ENCODE results near the gene HTD2. TPM values are rescaled to one million over a fixed set of nuclear protein-coding genes. Genes with fewer than 3 reads are reported as not detected.

The HTD2 gene
- total and polyA plus RNA-seq, 2 of the 4 experiments (the other 2 are of a cell fraction) = 6.4 to 13.3 TPM

GRCh38 chr3:58342676-58343075 lies 36.4 kb downstream of the HTD2 start:
- no TSS peak for BruUV-seq (replicated peaks)
- ChIA-PET CTCF (no interaction called here), POLR2A (ENCODE audit: unreplicated experiment) (no interaction called here)
- Histone ChIP-seq H3K4ac (ENCODE audit: low read depth, low read length) (no peak overlapping the region), H4K91ac (ENCODE audit: insufficient read depth, low read depth, low read length) (no peak overlapping the region), H2BK5ac (ENCODE audit: low read depth, low read length, poor library complexity, severe bottlenecking) (no peak overlapping the region), H3K4me3 (ENCODE audit: insufficient read depth, low read depth, low read length) (no peak overlapping the region), H2AFZ (replicated peaks; ENCODE audit: low read length, poor library complexity) (no peak overlapping the region), H3K27me3 (ENCODE audit: control insufficient read depth, insufficient read depth, low read length) (no peaks in the 10 kb centered on the region), H3K56ac (ENCODE audit: extremely low read depth, insufficient read depth, low read length) (no peak overlapping the region), H4K20me1 (ENCODE audit: insufficient read depth, low read length) (peaks cover 15% of the 10 kb centered on the region; the same call in 1 of the 2 replicates), H2AK9ac (replicated peaks; ENCODE audit: low read depth, low read length, poor library complexity) (no peak overlapping the region), H4K5ac (ENCODE audit: low read depth, low read length) (no peak overlapping the region), H2BK120ac (ENCODE audit: low read depth, low read length) (no peak overlapping the region), H3K23ac (ENCODE audit: low read depth, low read length) (0 out of 2 replicates have a peak overlapping the region, but pooled peaks have one; percentile 12), H3K4me1 (ENCODE audit: control insufficient read depth, insufficient read depth, low read length) (peaks cover 10% of the 10 kb centered on the region), H3K9me1 (ENCODE audit: insufficient read depth, low read length) (peaks cover 12% of the 10 kb centered on the region), H4K8ac (ENCODE audit: low read depth in 2 of 2, low read length in 2 of 2) (no peak overlapping the region), H3K36me3 (ENCODE audit: control insufficient read depth, insufficient read depth, low read length) (peaks cover 5% of the 10 kb centered on the region; the same call in 1 of the 2 replicates), H3K9ac (ENCODE audit: low read depth, low read length) (no peak overlapping the region), H2BK15ac (ENCODE audit: low read depth, low read length) (no peak overlapping the region), H3K14ac (replicated peaks; ENCODE audit: low read depth, low read length) (no peak overlapping the region), H2AK5ac (ENCODE audit: low read depth, low read length) (no peak overlapping the region), H3K4me2 (ENCODE audit: low read depth, low read length) (no peak overlapping the region), H3K9me3 (ENCODE audit: control insufficient read depth, insufficient read depth, low read length) (no peaks in the 10 kb centered on the region), H2BK20ac (ENCODE audit: low read depth, low read length) (no peak overlapping the region), H3K27ac (ENCODE audit: insufficient read depth, low read length) (no peak overlapping the region), H3K18ac (ENCODE audit: low read depth, low read length) (no peak overlapping the region), H3K79me1 (ENCODE audit: low read depth in 1 of 2, low read length in 2 of 2) (peaks cover 30 to 58% of the 10 kb centered on the region in 2 experiments)
- no peak for TF ChIP-seq MAZ (IDR thresholded peaks at IDR 0.05; ENCODE audit: borderline replicate concordance, low read depth, low read length)
- no peak for TF ChIP-seq CHD1 (IDR thresholded peaks at IDR 0.05; ENCODE audit: low read depth, low read length)
- TF ChIP-seq SMC3 (IDR thresholded peaks at IDR 0.05; ENCODE audit: low read depth, low read length) = no peak
- no peak for TF ChIP-seq CEBPB (IDR thresholded peaks at IDR 0.05; ENCODE audit: low read depth, low read length)
- no peak for TF ChIP-seq RCOR1 (IDR thresholded peaks at IDR 0.05; ENCODE audit: insufficient replicate concordance, low read length)
- TF ChIP-seq CTCF (conservative IDR thresholded peaks at IDR 0.05; ENCODE audit: low read depth, low read length) = no peak
- TF ChIP-seq ELK1 (IDR thresholded peaks at IDR 0.05; ENCODE audit: borderline replicate concordance, low read depth, low read length) = no peak
- TF ChIP-seq FOS (IDR thresholded peaks at IDR 0.05; ENCODE audit: low read depth, low read length) = no peak
- TF ChIP-seq USF2 (IDR thresholded peaks at IDR 0.05; ENCODE audit: low read depth, low read length) = no peak
- no peak for TF ChIP-seq POLR2A (IDR thresholded peaks at IDR 0.05; ENCODE audit: low read depth, low read length)
- TF ChIP-seq BHLHE40 (IDR thresholded peaks at IDR 0.05; ENCODE audit: low read depth, low read length) = no peak
- no peak for TF ChIP-seq RAD21 (IDR thresholded peaks at IDR 0.05; ENCODE audit: low read length)
- TF ChIP-seq NFE2L2 (IDR thresholded peaks at IDR 0.05; ENCODE audit: low read depth, low read length) = no peak
- in situ Hi-C loops (cut with MboI; ENCODE audit: low sequenced_read_pairs) (no loop called here), dilution Hi-C loops (cut with HindIII; ENCODE audit: low sequenced_read_pairs, unreplicated experiment) (no loop called here), intact Hi-C loops (cut with micrococcal nuclease) (no loop called here)
- ATAC-seq (ENCODE audit: low read depth) (no peak), DNase-seq (no peak)
- no CpG with 5 or more reads among the region's 5 CpGs for whole genome bisulfite sequencing, 2 experiments (ENCODE audit: extremely low coverage in 2 of 2, insufficient read length in 1 of 2)

Data from IMR-90 (cell line).